Dermis microvascular lymphatic vessel endothelial cell (primary cell): ENCODE data around the gene SREBF2. TPM values are rescaled to one million over a fixed set of nuclear protein-coding genes. Genes with fewer than 3 reads are reported as not detected.

Experiments used
- DNase-seq, 2 donors: peaks; one replicate each; pipeline versions ENCODE4 v3.0.0 to v3.0.0-alpha.2; 2010; ENCODE audit warnings: low read depth in 2 of 2
- total RNA-seq: library from RNA; depleted of rRNA; stranded (reverse); fragments of >200 nt; gene quantifications from 2 replicates; pipeline ENCODE4 v1.2.1, GENCODE V29; 2014

Gene SREBF2
- total RNA-seq, 1 donor from 2014 or later, result 41.0 TPM

- no peak for DNase-seq
Measured at GRCh38 chr22:41876675-41877074, 43.8 kb downstream of the SREBF2 start.

GRCh38 chr22:41880653-41881052 is 47.7 kb downstream of the SREBF2 start:
- DNase-seq, result no peak

DNA sequence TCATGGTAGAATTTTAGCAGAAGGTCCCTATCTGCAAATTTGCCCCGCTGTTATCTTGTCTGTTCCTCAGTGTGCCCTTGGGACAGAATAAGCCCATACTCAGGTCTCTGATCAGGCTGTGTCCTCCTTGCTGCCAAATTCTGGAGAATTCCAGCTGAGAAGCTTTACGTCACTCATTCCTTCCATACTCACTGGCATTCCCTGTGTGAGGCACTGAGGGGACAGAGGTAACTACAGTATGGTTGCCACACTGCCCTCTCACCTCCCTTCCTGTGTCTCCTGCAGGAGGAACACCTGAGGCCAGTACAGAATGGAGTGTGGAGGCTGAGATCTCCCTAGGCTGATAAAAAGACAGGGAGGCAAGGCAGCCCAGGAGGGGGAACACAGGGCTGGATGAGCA is 50.5 kb downstream of the SREBF2 start:
- no peak for DNase-seq

DNA sequence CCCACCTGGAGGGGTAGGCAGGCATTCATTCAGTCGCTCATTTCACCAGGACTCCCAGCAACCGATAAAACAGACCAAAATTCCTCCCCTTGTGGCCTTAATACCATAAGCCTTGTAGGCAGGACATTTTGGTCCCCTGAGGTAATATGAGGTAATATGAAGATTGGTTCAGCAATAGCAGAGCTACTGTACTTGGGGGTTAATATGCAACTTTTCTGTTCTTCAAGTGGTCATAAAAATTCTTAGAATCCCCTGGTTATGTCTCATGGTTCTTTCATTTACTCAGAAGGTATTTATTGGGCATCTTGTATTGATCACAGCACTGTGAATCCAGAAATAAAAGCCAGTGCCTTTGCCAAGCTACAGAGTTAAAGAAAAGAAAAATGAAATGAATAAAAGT is 52.2 kb downstream of the SREBF2 start:
- no peak for DNase-seq

DNA sequence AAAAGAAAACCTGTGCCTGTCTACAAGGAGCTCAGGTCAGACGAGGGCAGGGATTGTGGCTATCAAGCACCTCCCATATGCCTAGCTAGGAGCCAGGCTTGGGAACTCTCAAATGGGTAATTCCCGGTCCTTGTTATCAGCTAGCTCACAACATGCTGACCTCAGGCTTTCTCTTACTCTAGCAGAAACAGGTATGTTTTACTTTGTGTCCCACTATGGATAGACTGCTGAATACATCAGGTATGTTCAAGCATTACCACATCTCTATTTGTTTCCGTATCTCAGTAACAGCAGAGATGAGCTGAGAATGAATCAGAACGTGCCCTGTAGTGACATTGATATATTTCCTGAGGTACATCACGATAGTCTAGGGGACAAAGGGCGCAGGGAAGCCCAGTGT is 52.6 kb downstream of the SREBF2 start:
- DNase-seq, result no peak

DNA sequence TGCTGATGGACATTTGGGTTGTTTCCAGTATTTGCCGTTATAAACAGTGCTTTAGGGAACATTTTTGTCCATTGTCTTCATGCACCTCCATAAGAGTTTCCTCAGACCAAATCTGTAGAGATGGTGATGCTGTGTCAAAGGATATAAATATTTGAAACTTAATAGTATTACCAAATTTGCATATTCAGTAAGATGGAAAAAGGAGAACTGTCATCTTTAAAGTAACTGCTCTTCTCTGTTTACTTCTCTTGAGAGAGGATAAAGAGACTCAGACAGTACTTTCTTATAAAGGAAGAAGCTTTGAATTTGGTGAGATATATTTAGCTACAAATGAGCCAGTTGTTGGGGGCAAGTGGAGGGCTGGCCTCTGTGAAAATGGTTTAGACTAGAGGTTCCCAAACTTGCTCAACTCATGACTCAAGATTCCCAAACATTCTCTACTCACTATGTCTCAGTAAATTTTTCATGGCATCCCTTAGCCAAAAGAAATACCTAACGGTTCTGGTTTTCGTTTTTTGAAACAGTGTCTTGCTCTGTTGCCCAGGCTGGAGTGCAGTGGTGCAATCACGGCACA is 55.8 kb downstream of the SREBF2 start:
- DNase-seq, result no peak

DNA sequence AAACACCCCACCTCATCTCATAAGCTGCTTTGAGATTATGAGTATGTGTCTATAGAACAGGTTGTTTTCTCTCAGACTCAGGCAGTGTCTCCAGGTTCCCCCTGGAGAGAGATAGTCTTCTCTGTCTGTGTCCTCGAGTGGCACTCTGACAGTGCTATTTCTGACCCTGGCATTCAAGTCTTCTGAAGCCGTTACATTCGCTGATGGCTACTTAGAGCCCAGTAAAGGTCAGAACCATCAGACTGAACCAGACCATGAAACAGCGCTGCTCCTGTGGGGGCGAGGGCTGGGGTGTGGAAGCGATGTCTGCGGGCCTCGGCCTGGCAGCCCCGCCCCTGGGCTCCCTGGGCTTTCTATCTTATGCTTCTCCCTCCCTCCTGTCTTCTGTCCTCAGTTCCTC is 58.5 kb downstream of the SREBF2 start:
- no peak for DNase-seq

GRCh38 chr22:41892721-41893120 is 59.8 kb downstream of the SREBF2 start:
- no peak for DNase-seq

GRCh38 chr22:41893591-41894375 is 60.9 kb downstream of the SREBF2 start:
- no peak for DNase-seq

DNA sequence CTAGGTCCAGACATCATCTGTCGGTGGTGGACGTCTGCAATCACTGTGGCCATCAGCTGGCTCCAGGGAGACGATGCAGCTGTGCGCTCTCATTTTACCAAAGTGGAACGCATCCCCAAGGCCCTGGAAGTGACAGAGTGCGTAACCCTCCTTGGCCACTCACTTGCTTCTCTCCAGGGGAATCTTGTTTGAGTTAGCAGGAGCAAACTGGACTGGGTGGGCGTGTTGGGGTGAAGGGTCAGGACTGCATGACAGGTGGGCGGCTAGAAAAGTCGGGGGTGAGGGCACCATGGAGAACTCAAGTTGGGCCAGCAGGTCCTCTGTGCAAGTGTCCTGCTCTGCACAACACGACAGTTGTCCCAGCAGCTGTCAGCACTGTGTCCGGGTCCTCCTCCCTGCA is 65.7 kb downstream of the SREBF2 start:
- no peak for DNase-seq

DNA sequence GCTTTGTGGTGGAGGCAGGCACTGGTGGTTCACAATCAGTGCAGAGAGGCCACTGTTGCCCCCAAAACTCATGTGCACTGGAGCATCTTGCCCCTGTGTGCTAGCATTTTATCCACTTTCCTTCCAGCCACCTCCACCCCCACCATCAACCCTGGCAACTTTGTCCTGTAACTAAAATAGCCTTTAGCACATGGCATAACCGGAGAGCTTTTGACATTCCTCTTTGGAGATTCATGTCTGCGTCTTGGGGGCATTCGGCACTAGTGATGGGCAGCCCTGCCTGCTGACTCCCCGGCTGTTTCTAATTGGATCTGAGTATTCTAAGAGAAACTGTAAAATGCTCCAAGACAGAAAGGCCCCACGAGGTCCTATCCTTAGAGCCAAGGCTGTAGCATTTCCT is 66.2 kb downstream of the SREBF2 start:
- DNase-seq, result no peak

DNA sequence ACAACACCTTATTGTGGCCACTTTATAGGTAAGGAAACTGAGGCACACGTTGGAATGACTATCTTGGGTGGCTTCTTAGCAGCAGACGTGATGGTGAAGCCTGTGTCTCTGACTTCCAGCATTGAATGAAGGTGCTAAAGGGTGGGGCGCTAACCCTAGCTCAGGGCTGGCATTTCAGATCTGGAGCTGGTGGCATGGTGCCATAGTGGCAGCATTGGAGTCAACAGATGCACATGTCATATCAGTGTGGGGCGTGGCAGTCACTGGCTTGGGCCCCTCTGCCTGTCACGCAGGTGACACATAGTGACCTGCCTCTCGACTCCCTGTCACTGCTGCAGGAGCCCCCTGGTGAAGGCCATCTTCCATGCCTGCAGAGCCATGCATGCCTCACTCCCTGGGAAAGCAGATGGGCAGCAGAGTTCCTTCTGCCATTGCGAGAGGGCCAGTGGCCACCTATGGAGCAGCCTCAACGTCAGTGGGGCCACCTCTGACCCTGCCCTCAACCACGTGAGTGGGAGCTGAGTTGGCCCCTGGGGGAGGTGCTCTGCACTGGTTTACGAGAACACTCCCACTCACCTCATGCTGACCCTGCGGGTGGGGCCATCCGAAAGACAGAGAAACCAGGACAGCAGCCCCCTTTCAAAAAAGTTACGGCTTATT is 67.2 kb downstream of the SREBF2 start:
- no peak for DNase-seq

- no peak for DNase-seq
Measured at GRCh38 chr22:41900652-41901312, 67.9 kb downstream of the SREBF2 start.

- DNase-seq, result no peak
Measured at GRCh38 chr22:41902016-41902415, 69.1 kb downstream of the SREBF2 start.

DNA sequence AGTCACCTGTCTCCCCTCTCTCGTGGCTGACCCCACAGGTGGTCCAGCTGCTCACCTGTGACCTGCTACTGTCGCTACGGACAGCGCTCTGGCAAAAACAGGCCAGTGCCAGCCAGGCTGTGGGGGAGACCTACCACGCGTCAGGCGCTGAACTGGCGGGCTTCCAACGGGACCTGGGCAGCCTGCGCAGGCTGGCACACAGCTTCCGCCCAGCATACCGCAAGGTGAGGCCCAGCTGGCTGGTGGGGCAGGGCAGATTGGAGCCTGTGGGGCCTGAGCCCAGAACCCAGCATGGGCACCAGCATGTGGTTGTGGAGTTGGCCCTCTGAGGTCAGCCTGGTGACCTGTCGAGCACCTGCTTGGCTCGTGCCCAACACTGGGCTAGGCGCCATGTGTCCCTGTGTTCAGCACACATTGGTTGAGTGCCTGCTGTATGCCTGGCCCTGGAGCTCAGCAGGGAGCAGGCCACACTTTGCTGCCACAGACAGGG is 70.1 kb downstream of the SREBF2 start:
- no peak for DNase-seq

DNA sequence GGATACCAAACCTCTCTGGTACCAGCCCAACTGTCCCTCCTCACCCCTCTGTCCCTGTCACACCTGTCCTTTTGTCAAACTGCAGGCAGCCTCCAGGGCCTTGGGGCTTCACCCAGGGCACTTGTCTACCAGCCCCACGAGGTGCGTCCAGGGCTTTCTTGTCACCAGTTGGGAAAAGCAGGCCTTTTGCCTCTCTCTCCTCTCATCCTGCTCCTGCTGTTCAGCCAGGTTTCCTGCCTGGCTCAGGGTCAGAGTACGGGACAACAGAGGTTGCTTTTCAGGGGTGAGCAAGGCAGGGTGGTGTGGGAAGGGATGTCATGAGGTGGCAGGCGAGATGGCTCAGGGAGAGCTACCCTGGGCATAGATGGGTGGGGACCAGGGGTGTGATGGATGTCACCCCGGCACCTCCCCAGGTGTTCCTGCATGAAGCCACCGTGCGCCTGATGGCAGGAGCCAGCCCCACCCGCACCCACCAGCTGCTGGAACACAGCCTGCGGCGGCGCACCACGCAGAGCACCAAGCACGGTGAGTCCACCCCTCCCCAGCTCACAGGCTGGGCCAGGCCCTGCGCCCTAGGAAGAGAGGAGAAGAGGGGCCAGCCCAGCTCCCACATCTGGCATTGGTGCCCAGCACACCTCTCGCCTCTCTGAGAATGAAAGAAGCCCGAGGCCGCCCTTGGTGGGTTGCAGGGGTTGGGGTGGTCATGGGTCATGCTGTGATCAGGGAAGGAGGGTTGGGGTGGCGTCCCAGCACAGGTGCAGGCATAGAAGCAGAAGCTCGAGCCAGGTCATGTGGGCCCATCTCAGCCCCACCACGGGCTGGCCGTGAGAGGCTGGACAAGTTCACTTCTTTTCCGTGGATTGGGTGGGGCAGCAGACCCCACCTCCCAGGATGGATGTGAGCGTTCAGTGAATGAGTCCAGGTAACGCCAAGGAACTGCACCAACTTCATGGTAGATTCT is 71.8 kb downstream of the SREBF2 start:
- DNase-seq, result no peak

GRCh38 chr22:41905411-41906202 is 72.7 kb downstream of the SREBF2 start:
- no peak for DNase-seq

DNA sequence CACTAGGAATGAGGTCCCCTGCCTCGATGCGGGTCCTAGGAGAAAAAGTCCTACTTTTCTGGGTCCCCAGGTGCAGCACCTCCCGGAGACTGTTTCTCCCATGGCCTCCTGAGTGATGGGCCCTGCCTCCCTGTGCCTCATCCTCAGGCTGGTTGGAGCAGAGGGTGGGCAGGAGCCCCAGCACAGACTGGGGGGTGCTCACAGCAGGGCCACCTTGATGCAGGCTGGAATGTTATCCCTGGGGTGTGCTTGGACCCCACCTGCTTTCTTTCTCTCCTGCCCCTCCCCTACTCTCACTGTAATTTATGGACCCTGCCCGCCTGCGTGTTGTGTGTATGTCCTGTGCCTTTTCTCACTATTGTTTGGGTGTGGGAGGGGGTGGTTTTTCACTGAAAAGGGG is 73.9 kb downstream of the SREBF2 start:
- no peak for DNase-seq

GRCh38 chr22:41907436-41908401 is 74.8 kb downstream of the SREBF2 start:
- DNase-seq, result no peak
